ENCODE results near the gene EPPIN.

The EPPIN gene

GRCh38 chr20:45555198-45555597 is 8.0 kb upstream of the EPPIN start:
- H3K4me3 ChIP-seq (ENCODE audit: low read depth, low read length) = no peak overlapping the region

DNA sequence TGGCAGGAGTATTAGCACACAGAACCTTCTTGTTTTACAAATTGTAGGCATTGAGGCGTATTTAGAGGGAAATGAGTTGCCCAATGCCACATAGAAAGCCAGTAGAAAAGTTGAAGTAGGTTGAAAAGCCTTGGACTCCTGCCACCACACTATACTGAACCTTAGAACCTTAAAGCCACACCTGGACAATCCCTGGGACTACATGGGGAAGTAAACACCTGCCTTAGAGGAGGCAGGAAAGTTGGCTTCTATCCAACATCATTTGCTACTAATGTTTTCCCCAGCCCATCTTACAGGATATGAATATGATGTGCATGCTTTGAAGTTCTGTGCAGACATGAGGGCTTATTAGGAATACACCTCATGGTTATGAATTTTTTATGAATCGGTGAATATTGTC is 5.3 kb upstream of the EPPIN start:
- H3K4me3 ChIP-seq (ENCODE audit: low read depth, low read length) = no peak overlapping the region
- TF ChIP-seq, protein P1, sequence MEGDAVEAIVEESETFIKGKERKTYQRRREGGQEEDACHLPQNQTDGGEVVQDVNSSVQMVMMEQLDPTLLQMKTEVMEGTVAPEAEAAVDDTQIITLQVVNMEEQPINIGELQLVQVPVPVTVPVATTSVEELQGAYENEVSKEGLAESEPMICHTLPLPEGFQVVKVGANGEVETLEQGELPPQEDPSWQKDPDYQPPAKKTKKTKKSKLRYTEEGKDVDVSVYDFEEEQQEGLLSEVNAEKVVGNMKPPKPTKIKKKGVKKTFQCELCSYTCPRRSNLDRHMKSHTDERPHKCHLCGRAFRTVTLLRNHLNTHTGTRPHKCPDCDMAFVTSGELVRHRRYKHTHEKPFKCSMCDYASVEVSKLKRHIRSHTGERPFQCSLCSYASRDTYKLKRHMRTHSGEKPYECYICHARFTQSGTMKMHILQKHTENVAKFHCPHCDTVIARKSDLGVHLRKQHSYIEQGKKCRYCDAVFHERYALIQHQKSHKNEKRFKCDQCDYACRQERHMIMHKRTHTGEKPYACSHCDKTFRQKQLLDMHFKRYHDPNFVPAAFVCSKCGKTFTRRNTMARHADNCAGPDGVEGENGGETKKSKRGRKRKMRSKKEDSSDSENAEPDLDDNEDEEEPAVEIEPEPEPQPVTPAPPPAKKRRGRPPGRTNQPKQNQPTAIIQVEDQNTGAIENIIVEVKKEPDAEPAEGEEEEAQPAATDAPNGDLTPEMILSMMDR (IDR thresholded peaks at IDR 0.05; ENCODE audit: borderline replicate concordance, insufficient read depth, low read depth, low read length) = no peak

More at GRCh38 chr20:45555198-45555597, 8.0 kb upstream of the EPPIN start:
- TF ChIP-seq, protein P1 (IDR thresholded peaks at IDR 0.05; ENCODE audit: borderline replicate concordance, insufficient read depth, low read depth, low read length) = no peak

- no peak overlapping the region for H3K4me3 ChIP-seq (ENCODE audit: low read depth, low read length)
- TF ChIP-seq, protein P1 (IDR thresholded peaks at IDR 0.05; ENCODE audit: borderline replicate concordance, insufficient read depth, low read depth, low read length) = no peak
Observed at GRCh38 chr20:45550765-45551164, 3.6 kb upstream of the EPPIN start.

GRCh38 chr20:45548410-45548809 is 1.2 kb upstream of the EPPIN start:
- H3K4me3 ChIP-seq (ENCODE audit: low read depth, low read length) = no peak overlapping the region
- TF ChIP-seq, protein P1 (IDR thresholded peaks at IDR 0.05; ENCODE audit: borderline replicate concordance, insufficient read depth, low read depth, low read length) = no peak

- TF ChIP-seq, protein P1 (IDR thresholded peaks at IDR 0.05; ENCODE audit: borderline replicate concordance, insufficient read depth, low read depth, low read length) = no peak
- H3K4me3 ChIP-seq (ENCODE audit: low read depth, low read length) = no peak overlapping the region
Observed at GRCh38 chr20:45545754-45546453, 1.3 kb downstream of the EPPIN start.

GRCh38 chr20:45545351-45545750 is 1.9 kb downstream of the EPPIN start:
- no peak overlapping the region for H3K4me3 ChIP-seq (ENCODE audit: low read depth, low read length)
- TF ChIP-seq, protein P1 (IDR thresholded peaks at IDR 0.05; ENCODE audit: borderline replicate concordance, insufficient read depth, low read depth, low read length) = no peak

- H3K4me3 ChIP-seq (ENCODE audit: low read depth, low read length) = no peak within 1 kb of the TSS
- TF ChIP-seq, protein P1 (IDR thresholded peaks at IDR 0.05; ENCODE audit: borderline replicate concordance, insufficient read depth, low read depth, low read length) = no peak
Observed at GRCh38 chr20:45539382-45539781, 7.8 kb downstream of the EPPIN start, which contains the start of gene WFDC6. WFDC6 (minus strand) TSS chr20:45539482; CDS start chr20:45539407, 75 bp downstream.
